ENCODE measurements around the gene PPP1R12B.
"Not testable (repeated sequence)": the region's sequence is repeated elsewhere in the genome, so short reads cannot be mapped to it uniquely, and the experiment has no call there.

The PPP1R12B gene

DNA sequence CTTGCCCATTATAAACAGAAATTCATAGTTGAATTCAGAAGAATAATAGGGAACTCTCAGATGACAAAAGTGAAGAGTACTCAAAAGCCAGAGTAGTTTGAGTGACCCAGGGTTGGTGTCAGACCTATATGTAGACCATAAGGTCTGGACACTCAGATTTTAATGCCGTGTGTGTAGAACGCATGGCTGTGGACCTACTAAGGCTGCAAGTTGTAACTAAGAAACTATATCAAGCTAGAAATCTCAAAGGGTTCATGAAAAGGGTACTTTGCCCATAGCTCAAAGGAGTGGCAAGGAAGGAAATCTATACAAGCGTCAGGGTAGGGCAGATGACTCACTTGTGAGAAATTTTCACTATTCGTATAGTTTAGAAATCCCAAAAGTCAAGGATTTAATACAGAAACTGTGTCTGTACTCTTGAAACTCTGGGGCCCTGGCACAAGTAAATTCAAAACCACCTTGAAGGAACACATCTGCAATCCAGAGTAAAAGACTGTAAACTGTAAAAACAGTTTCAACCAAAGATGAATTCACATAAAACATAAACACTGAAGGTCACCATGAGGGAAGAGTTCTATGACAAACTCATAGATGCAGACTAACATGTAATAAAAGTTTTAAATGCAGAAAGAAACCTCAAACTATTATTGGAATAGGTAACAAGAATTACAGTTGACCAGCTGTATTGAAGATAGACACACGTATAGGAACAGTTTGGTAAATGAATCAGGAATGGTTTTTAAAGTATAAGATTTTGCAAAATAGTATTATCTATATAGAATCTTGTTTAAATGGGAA, 108.1 kb downstream of the PPP1R12B start:
- not testable (repeated sequence) for DNase-seq

DNA sequence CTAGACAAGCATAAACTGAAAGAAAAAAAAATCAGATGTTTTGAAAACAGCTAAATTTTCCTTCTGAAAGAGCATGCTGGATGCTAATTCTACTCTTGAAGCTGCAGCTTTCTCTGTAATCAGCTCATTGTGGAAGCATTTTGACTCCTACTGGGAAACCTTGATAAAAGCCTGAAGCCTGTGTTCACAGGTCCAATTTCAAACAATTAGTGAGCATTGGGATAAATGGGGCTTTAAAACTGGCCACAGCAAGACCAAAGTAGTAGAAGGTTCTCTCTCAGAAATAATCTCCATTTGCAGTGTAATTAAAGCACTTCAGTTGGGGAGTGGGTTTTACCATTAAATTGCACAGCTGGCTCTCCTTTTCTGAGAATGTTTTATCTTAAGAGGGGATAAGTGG, 110.2 kb downstream of the PPP1R12B start:
- DNase-seq, result not testable (repeated sequence)

DNA sequence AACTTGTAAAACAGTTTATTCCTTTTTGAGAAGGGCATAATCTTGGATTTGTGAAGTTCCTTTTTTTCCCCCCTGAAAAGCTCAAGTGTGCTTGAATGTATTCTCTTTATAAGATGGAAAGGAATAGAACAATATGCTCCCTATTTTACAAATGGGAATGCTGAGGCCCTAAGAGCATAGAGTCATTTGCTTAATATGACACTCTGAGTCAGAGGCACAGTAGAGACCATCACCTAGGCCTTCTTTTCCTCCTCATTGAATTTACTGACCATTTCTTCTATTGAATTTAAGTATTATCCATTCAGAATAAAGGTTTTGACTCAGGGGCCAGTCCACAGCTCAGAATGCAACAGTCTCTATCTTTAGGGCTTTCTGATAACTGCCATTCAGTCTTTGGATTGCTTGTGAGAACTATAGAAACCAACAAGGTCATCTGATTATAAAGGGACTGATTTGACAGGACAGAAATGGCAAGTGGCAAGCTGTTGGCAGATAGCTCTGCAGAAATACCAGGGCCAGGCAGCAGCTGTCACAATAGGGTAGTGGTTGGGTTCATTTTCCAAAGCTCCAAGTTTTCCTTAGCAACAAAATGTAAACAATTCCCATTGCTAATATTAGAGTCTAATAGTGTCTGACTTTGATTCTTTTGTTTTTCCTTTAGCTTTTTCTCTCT, 111.1 kb downstream of the PPP1R12B start:
- not testable (repeated sequence) for DNase-seq

- DNase-seq, result not testable (repeated sequence)
Observed at GRCh38 chr1:202460143-202460495, 111.6 kb downstream of the PPP1R12B start.

GRCh38 chr1:202462342-202463076, 114.0 kb downstream of the PPP1R12B start:
- DNase-seq, result no peak

DNA sequence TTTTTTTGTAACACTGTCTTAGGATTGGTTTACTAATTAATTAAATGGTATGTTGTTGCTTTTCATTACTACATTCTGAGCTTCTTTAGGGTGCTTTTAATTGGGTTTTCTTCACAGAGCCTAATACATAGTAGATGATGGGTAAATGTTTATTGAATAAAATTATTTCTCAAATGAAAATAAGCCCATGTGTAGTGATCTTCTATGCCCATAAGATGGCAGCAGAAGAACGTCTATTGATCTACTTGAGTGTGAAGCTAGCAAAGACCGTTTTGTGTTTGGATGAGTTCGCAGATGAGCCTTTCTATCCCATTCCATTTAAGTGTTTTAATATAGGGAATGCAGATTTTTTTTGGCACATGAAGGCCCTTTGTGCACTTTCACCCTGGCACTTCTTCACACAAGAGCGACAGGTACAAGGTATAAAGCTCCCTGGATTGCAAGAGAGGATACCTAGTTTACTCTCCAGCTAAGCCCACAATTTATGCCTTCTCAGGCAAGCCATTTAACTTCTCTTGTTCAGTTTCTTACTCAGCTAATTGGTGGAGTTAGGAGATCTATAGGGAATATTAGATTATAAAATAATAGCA, 115.7 kb downstream of the PPP1R12B start:
- DNase-seq, result not testable (repeated sequence)

- not testable (repeated sequence) for DNase-seq
Observed at GRCh38 chr1:202465644-202466270, 117.3 kb downstream of the PPP1R12B start.

GRCh38 chr1:202466339-202466738, 117.8 kb downstream of the PPP1R12B start:
- not testable (repeated sequence) for DNase-seq

DNA sequence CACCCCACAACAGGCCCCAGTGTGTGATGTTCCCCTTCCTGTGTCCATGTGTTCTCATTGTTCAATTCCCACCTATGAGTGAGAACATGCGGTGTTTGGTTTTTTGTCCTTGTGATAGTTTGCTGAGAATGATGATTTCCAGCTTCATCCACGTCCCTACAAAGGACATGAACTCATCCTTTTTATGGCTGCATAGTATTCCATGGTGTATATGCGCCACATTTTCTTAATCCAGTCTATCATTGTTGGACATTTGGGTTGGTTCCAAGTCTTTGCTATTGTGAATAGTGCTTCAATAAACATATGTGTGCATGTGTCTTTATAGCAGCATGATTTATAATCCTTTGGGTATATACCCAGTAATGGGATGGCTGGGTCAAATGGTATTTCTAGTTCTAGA, 118.9 kb downstream of the PPP1R12B start:
- DNase-seq, result not testable (repeated sequence)

- DNase-seq, result not testable (repeated sequence)
Observed at GRCh38 chr1:202468695-202469094, 120.2 kb downstream of the PPP1R12B start.

DNA sequence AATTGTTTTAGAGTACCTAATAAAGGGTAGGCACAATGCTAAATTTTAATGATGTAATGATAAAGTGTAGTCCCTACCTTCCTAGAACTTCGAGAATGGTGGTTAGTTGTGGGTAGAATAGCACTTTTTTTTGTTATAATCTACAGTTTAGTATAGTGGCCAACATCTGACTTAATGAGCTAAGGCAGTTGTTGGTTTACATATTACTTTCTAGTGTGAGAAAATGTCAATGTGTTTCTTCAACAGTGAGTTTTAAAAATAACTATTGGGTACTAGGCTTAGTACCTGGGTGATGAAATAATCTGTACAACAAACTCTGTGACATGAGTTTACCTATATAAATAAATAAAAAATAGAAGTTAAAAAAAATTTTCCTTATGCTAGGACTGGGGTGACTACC, 120.6 kb downstream of the PPP1R12B start:
- not testable (repeated sequence) for DNase-seq

DNA sequence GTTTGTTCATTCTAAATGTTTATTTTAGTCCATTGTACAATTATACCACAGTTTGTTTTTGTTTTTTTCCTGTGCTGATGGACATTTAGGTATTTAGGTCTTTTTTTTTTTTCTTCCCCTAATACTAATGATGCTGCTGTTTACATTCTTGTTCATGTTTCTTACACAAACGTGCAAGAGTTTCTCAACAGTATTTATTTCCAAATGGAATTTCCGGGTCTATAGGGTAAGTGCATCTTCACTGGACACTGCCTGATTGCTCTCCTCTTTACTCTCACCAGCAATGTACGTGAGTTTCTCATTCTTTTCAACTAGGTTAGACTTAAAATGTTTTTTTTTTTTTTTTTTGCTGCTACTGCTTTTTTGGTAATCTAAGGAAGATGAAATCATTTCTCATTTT, 122.7 kb downstream of the PPP1R12B start:
- no peak for DNase-seq

GRCh38 chr1:202472347-202473124, 124.0 kb downstream of the PPP1R12B start:
- not testable (repeated sequence) for DNase-seq

- DNase-seq, result not testable (repeated sequence)
Observed at GRCh38 chr1:202473266-202474045, 125.0 kb downstream of the PPP1R12B start.

DNA sequence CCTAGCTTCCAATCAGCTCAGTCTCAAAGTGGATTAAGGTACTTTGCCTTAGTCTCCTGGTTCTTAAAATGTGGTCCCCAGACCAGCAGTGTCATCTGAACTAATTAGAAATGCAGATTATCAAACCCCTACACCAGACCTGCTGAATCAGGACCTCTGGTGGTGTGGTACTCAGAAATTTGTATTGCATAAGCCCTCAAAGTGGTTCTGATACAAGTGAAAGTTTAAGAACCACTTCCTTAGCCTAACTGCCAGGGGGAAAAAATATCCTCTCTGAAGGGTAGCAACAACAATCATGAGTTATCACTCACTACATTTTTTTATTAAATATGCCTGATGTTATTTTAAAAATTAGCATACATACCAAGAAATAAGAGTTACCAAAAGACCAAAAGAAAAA, 131.2 kb downstream of the PPP1R12B start:
- not testable (repeated sequence) for DNase-seq

DNA sequence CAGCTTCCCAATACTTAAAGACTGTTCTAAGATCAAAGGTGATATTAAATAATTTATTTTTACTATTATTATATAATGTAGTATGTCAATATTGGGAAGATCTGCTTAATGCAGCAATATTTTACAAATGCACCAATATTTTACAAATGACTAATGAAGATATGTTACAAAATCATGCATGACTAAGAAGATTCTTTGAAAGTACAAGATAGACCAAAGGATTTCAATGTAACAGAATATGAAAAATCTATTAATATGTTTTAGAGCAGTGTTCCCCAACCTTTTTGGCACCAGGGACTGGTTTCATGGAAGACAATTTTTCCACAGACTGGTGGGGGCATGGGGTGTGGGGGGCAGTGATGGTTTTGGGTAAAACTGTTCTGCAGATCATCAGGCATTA, 132.1 kb downstream of the PPP1R12B start:
- DNase-seq, result not testable (repeated sequence)

- not testable (repeated sequence) for DNase-seq
Observed at GRCh38 chr1:202483362-202483761, 134.9 kb downstream of the PPP1R12B start.

GRCh38 chr1:202484032-202484431, 135.5 kb downstream of the PPP1R12B start:
- not testable (repeated sequence) for DNase-seq

DNA sequence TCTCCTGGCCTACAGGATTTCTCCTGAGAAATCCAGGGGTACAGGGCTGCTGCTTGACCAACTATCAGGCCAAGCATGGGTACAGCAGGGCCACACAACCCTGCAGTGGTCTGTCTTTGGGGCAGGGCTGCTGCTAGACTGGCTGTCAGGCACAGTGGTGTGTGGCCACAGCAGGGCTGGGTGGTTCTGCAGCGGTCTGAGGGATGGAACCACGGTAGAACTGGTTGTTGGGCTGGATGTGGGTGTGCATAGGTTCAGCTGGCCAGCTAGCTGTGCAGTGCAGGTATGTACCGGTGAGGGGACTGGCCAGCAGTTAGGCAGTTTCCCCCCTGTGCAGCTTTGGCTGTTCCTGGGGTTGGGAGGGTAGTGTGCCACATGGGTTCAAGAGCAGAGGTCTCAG, 136.3 kb downstream of the PPP1R12B start:
- not testable (repeated sequence) for DNase-seq

GRCh38 chr1:202488178-202488649, 139.7 kb downstream of the PPP1R12B start:
- DNase-seq, result not testable (repeated sequence)

DNA sequence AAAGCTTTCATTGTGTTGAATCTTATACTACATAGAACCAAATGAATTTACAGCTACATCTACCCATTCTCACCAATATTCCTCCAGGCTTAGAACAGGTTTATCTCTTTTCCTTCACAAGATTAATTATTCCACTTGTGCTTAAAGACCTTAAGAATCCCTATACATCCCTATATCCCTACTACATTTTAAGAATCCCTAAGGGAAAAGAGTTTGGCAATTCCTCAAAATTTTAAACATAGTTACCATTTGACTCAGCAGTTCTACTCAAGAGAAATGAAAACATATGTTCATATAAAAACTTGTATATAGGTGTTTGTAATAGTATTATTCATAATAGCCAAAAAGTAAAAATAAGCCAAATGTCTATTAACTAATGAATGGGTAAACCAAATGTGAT, 140.6 kb downstream of the PPP1R12B start:
- DNase-seq, result not testable (repeated sequence)
